Stimulated activated CD8-positive, alpha-beta memory T cell treated with anti-CD3 and anti-CD28 coated beads, Interleukin-4, amount 100 ng/mL, for 4 hours (primary cell): ENCODE results near the gene PRPH2.

Experiments
- DNase-seq, 2 donors: peaks; one replicate each; pipeline ENCODE4 v3.0.0-alpha.2; 2020; ENCODE audit warnings: low read depth in 2 of 2, low spot score in 1 of 2

Gene PRPH2

GRCh38 chr6:42722497-42722896 is at the start of gene PRPH2:
PRPH2 (minus strand) TSS chr6:42722597; CDS start chr6:42722334, 263 bp downstream.
- no peak for DNase-seq

- no peak for DNase-seq
Measured at GRCh38 chr6:42771741-42772100, 49.3 kb upstream of the PRPH2 start.

- DNase-seq: no peak
Measured at GRCh38 chr6:42769836-42770235, 47.4 kb upstream of the PRPH2 start.

DNA sequence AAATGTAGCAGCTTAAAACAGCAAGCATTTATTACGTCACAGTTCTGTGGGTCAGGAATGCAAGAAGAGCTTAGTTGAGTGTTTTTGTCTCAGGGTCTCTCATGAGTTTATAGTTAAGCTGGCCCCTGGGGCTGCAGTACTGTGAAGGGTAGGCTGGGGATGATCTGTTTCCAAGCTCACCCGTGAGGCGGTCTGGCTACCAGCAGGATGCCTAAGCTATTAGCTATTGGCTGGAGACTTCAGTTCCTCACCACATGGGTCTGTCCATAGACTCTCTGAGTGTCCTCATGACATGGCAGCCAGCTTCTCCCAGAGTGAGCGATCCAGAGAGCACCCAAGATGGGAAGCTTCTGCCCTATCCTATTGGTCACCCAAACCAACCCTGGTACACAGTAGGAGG is 46.7 kb upstream of the PRPH2 start:
- DNase-seq: no peak

DNA sequence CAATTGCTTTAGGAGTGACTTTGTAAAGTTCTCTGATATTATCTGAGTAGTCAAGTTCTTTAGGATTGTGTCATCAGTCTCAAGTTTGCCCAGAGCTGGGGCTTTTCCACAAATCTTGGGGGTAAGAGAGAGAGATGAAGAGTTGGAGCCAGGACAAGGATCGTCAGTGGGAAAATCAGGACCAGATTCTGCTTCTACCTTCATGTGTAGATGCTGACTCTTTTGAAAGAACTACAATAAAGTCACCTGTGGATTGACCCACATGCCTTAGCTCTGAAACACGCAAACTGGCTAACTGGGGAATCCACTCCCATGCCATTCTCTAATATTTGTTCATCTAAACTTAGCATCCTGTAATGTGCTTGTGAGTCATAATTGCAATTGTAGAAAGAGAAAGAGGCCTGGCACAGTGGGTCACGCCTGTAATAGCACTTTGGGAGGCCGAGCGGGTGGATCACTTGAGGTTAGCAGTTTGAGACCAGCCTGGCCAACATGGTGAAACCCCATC is 43.8 kb upstream of the PRPH2 start:
- no peak for DNase-seq

DNA sequence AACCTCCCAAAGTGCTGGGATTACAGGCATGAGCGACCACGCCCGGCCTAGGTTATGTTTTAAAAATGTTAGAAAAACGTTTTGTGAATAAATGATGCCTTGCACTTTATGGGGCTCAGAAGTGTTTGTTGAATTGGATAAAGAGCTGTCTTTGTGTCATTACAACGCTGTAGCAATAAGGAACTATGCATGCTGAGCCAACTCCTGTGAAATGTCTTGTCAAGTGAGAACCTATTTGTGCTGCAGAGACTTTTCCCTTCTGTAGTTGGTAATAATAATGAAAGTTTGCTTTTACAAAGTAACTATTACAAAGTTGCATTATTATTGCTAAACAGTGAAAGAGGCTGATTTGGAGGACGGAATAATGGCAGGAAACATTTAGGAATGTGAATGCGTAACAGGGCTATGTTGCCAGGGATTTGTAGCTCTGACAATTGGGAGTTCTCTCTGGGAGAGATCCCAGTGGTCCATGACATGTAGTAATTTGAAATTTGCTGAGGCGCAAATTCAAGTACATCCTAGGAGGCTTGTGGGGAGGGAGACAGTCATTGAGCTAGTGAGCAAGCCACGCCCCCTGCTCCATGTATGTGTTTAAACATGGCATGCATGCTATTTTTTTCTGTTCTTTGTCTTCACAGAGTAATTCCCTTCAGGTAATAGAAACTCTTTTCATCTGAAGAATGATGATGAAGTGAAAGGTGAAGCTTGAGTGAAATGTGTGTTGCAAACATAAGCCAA is 42.7 kb upstream of the PRPH2 start:
- DNase-seq: no peak

DNA sequence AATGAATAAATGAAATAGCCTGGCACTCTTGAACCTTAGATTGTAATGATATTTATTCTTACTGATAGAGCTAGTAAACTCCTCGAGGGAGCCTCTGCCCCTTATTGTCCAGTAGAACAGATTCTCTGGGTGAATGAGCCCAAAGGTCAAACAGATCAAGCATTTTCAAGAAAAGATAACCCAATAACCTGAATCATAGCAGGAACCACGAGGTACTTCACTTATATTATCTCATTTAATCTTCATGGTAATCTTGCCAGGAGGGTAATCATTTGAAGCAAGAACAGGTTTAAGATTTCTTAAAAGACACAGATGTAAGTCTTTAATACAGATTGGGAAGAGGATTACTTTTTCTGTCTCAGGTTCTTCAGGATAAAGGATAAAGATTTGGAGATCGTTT is 40.6 kb upstream of the PRPH2 start:
- no peak for DNase-seq

DNA sequence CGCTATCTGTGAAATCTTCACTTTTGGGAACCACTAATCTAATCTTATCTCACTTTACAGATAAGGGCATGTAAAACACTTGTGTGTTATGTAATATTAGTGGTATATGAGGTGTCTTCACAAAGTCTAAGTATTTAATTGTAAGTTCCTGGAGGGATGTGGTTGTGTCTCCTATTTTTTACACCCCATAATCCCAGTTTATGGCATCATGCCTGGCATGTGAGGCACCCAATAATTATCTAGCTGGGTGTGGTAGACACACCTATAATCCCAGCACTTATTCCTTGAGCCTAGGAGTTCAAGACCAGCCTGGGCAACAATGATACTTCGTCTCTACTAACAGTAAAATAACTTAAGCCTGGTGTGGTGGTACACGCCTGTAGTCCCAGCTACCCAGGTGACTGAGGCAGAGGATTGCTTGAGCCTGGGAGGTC is 40.0 kb upstream of the PRPH2 start:
- no peak for DNase-seq

DNA sequence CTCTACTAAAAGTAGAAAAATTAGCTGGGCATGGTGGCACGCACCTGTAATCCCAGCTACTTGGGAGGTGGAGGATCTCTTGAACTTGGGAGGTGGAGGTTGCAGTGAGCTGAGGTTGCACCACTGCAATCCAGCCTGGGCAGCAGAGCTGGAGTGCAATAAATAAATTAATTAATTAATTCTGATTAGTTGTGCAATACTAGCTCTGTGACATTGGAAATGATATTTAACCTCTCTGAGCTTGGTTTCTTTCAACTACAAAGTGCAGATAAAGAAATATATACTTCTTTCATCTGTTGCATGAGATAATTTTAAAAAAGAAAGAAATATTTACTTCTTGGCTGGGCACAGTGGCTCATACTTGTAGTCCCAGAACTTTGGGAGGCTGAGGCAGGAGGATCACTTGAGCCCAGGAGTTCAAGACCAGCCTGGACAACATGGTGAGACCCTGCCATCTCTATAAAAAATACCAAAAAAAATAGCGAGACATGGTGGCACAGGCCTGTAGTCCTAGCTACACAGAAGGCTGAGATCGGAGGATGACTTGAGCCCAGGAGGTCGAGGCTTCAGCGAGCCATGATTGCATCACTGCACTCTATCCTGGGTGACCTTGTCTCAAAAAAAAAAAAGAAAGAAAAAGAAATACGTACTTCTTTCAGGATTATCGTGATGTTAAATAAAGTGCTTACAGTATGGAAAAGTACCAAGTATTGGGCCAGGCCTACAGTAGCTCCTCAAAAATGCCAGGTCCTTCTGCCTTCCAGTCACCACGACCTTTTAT is 39.1 kb upstream of the PRPH2 start:
- DNase-seq: no peak

- no peak for DNase-seq
Measured at GRCh38 chr6:42758756-42759430, 36.5 kb upstream of the PRPH2 start.

GRCh38 chr6:42756722-42757121 is 34.3 kb upstream of the PRPH2 start:
- DNase-seq: no peak

DNA sequence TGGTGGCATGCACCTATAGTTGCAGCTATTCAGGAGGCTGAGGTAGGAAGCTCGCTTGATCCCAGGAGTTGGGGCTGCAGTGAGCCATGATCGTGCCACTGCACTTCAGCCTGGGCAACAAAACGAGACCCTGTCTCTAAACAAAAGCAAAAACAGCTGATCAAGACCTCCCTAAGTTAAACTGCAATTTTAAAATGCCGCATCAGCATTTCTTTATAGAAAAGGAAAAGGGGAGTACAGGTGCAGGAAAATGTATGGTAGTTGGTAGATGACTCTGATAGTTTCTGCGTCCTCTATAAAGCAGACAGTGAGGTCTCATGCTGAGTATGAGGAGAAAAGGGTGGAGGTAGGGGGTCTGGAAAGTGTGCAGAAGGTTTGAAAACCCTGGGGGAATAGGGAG is 32.4 kb upstream of the PRPH2 start:
- DNase-seq: no peak

DNA sequence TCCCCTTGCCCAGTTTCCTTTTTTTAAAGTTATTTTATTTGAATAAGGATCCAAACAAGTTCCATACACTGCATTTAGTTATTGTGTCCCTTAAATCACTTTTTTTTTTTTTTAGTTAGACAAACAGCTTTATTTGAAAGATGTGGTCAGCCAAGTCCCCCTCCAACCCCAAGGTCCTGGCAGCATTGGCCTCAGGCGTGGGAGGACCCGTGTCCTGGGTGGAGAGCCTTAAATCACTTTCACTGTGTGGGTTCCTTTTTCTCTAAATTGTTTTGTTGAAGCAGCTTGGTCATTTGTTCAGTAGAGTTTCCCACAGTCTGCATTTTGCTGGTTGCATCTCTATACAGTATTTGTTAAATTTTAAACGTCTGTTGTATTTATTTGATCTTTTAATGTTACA is 28.7 kb upstream of the PRPH2 start:
- no peak for DNase-seq

DNA sequence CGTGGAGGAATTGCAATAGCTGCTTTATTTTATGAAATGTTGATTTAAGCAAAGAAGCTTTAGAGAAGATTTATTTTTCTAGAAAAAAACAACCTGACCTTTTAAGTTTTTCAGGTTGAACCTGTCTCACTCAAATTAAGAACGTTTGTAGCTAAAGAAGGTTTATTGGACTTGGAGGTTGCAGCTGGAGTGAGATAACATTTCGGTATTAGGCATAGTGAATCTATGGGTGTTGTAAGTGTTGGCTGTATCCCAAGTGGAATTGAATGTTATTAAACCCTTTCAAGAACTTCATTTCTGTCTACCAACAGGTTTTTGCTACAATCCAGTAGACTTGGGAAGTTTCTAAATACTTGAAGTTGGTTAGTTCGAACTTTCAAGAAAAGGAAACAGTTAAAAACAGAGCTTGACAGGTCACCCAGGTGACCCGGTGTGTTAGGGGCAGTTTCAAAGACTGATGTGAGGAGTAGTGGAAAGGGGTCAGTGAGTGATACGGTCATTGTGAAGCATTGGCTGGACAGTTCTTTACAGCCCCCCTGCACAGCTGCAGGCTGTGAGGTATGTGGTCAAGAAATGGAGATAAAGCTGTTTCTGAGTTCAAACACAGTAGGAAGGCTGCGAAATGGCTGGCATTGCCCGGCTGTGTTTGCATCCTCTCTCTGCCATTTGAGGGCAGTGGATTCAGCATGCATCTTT is 26.0 kb upstream of the PRPH2 start:
- DNase-seq: no peak

- peak; percentile 24 to 56 for DNase-seq
Measured at GRCh38 chr6:42746463-42747391, 24.3 kb upstream of the PRPH2 start.

DNA sequence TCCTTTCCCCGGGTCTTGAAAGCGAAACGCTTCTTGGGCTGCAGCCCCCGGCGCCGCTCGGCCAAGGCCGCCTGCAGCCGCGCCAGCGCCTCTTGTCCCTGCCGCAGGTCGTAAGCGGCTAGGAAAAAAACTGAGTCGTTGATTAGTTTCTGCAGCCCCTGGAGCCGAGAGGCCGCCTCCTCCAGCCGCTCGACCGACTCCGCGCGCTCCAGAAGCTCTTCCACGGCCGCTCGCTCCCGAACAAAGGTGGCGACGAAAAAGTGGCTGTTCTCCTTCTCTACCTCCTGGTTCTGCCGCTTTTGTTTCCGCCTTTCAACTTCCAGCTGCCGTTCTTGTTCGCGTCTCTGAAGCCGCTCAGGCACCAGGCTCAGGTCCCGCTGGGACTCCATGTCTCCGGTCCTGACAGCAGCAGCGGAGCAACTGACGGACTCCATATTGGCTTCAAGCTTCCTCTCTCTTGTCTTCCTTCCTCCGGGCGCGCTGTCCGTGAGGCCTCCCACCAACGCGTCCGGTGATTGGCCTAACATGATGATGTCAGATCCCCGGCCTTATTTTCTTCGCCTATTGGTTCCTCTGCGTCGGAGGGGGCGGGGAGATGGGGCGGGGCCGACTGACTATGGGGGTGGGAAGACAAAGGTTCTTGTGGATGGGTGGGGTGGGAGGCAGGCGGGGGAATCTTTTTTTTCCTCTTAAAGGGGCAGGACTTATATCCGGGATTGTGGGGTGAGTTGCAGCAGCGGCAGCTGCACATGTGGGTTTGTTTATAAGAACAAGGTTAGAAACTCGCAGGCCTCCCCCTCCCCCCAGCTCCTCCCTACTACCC is 23.5 kb upstream of the PRPH2 start, which contains the start of gene TBCC:
TSS of gene TBCC (minus strand) at position 464 of the 823 bp plus-strand sequence. CDS start at position 434, 30 bp downstream.
- DNase-seq: peak; percentile 83 to 89

DNA sequence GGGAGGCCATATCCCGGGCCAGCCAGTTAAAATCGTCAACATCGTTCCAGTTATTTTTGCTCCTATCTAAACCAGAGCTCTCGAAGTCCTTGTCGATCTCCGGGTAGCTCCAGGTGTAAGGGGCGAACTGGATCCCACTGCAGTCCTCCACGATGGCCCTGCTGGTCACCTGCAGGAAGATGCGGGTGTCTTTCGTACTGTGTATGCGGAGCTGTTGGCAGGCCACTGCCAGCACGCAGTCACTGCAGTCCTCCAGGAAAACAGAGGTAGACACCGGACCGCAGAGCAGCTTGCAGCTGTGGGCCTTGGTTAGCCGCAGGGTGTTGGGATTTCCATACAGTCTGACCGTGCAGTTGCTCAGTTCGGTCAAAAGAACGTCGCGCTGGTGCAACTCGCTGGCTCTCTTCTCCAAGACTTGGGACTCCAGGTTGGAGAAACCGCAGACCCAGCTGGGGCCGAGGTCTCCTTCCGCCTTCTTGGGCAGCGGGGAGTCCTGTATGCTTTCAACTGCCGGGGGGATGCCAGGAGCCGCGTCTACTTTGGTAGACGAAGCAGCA is 22.8 kb upstream of the PRPH2 start:
- peak in 1 of 2 donors; percentile 2 for DNase-seq

- no peak for DNase-seq
Measured at GRCh38 chr6:42744351-42744893, 22.0 kb upstream of the PRPH2 start.
